DMS53 treated with DMSO at 0.1 percent for 48 hours (cell line): ENCODE results near the gene LRRC7.

ENCODE experiments used
- DNase-seq: peaks from one replicate; lab custom pipeline; 2025; ENCODE audit not compliant: unreplicated experiment; lab: John Stamatoyannopoulos, UW

LRRC7 gene

DNA sequence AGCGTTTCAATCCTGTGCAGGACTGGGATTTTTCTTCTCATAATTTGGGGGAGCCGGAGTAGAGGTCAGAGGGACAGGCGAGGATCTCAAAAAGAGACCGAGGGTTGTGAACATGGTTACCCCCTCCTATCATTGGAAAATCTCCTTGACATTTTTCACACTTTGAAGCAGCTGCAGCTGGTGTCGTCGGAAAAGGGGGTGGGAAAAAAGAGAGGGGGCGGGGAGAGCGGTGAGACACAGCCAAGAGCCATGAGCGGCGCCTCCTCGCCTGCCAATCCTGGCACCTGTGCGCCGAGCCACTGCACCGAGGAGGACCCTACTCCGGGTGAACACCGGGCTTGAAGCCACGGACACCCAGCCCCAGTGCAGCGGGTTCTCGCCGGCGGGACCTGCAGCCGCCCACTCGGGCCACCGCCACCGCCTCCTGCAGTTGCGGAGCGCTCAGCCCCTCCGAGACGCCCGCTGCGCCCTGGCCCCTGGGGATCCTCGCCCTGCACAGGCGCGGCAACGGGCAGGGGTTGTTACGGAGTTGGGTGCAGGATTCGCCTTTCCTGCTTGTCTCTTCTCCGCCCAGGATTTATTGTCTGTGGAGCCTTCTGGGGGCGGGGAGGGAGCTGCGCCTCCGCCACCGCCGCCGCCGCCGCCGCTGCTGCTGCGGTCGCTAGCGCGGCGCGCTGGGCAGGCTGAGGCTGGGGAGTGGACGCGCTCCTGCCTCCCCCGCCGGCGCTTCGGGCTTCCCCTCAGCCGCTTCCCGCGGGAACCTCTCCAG, at the start of gene LRRC7:
LRRC7 (plus strand) TSS at position 271 of the 769 bp plus-strand sequence. CDS start 718 bp downstream, outside the sequence.
- peak; percentile 90 for DNase-seq

DNA sequence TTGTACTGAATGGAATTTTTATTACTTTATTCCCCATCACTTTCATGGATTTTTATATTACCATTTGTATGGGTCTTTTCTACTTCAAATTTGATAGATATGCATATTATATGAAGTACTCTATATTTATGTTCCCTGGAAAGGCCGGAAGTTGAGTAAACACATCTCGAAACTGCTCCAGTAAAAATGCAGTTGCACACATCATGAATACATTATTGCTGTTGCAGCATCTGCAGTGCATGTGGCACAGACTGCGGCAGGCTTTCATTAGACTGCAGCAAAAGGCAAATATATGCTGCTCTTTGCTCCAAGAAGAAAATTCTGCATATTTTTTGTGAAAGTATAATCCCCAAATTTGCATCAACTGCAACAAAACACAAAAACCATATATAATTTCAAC, 48.7 kb upstream of the LRRC7 start:
- no peak for DNase-seq

DNA sequence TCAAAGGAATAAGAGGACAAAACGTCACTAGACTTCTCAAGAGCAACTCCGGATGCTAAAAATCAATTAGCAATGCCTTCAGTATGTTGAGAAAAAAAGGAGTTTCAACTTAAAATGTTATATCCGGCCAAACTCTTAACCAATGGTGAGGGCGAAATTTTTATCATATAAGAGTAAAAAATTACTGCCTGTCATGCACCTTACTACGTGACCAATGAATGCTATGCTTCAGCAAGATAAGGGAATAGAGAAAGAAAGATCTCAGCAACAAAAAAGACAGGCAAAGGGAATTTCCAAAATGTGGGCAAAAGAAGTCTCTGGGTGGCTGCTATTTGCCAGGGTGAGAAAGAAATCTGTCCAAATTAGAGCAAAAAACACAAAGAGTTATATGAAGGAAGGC, 47.4 kb upstream of the LRRC7 start:
- no peak for DNase-seq

DNA sequence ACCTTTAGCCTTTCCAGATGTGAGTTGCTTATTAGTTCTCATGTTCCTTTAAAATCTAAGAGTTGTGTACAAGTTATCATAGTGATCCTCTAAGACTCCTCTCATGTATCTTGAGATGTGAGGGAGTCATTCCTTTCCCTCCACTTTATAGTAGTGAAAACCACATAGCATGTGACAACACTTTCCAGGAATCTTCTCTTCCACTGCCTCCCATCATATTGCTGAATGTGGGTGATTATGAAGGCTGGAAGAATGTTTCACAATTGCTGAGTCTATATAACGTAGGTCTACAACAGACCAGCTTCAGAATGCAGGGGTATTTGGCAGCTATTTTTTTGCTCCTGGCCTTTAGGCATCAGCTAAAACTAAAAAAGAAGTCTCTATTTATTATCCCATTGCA, 44.7 kb upstream of the LRRC7 start:
- no peak for DNase-seq

DNA sequence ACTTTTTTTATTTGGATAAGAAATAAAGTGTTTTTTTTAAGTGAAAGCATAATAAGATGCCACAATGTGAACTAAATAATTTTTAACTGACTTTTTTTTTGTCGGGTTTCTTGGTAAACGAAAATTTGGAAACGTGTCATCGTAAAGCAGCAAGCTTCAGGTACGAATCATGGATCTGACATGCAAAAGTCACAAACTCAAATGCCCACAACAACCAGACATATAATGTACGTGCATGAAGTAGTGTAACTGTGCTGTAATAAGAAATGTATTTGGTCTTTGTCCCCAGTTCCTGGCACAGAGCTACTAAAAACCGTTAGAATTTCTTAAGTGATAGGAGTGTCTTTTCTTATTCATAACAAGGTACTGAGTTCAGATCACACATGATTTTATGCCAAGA, 44.3 kb upstream of the LRRC7 start:
- DNase-seq = no peak

DNA sequence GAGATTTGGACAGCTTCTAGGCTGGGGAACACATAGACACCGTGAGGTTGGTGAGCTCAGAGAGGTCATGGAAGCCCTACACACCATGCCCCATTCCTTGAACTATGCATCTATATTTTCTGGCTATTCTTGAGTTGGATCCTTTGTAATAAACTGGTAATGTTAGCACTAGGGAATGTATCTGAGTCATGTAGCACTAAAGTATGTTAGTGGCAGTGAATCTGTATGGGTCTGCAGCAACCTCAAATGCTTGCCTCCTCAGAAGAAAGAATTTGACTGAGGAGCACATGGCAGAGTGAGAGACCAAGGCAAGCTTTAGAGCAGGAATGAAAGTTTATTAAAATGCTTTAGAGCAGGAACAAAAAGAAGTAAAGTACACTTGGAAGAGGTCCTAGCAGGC, 43.7 kb upstream of the LRRC7 start:
- DNase-seq = no peak

DNA sequence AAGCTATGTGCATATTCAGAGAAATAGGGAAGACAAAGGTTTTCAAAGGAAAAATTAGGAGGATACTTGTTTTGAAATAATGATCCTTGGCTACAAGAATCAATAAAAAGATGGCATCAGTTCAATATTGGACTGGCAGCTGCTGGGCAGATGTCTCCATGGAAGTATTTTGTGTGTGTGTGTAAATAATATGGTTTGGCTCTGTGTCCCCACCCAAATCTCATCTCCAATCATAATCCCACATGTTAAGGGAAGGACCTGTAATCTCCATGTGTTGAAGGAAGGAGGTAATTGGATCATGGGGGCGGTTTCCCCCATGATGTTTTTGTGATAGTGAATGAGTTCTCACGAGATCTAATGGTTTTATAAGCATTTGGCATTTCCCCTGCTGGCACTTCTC, 40.4 kb upstream of the LRRC7 start:
- DNase-seq = no peak

DNA sequence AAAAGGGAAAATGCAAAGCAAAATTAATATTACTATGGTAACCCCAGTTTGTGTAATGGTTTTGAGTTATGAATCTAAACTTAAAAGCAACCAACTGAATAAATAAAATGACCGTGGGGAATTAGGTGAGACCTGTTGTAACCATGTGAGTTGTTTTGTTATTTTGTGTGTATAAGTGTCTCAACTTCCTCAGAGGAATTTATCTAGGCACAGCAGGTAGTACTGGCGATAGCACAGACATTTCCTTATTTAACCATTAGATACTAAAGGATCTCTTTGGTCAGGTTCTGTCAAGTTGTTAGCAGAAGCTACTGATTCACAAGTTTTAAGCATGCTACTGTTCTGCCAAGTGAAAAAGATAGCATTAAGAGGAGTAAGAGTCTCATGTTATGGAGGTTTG, 39.3 kb upstream of the LRRC7 start:
- no peak for DNase-seq

DNA sequence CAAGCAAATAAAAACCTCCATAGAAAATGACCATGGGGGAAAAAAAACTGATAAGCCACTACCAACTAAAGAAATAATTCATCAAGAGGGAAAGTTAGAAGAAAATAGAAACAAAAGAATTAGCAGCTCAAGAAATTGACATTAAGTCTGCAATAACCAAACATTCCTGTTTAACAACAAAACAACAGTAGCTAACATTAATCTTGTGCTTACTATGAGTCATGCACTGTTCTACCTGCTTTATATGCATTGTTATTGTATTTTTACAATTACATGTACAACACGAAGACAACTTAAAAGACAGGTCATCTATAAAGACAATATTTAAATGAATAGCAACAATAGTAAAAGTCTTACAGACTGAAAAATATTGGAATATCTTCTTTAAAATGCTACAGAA, 34.4 kb upstream of the LRRC7 start:
- DNase-seq = no peak

DNA sequence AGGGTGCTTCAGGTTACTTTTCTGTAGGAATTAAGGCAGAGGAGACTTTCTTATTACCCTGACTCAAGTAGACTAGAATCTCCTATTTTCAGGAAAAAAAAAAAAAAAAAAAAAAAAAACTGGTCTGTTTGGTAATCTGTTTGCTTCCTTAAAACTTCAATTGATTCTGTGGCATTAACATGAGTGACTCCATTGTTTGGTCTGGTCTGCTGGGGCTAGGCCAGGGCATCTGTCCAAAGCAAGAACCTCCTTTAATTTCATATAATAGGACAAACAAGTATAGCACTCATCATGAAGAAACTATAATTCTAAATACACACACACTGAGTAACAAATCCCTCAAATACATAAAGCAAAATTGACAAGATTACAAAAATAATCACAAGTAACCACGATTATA, 32.9 kb upstream of the LRRC7 start:
- DNase-seq = no peak

DNA sequence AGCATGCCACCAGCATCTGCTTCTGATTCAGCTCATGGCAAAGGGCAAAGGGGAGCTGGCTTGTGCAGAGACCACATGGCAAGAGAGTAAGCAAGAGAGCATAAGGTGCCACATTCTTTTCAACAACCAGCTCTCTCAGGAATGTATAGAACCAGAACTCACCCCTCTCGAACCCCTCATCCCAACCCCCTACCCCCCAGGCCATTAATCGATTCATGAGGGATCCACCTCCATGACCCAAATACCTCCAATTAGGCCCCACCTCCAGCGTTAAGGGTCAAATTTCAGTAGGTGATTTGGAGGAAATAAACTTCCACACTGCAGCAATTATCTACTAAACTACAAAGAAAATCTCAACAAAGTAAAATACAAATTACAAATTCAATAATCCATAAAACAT, 32.2 kb upstream of the LRRC7 start:
- DNase-seq = no peak

DNA sequence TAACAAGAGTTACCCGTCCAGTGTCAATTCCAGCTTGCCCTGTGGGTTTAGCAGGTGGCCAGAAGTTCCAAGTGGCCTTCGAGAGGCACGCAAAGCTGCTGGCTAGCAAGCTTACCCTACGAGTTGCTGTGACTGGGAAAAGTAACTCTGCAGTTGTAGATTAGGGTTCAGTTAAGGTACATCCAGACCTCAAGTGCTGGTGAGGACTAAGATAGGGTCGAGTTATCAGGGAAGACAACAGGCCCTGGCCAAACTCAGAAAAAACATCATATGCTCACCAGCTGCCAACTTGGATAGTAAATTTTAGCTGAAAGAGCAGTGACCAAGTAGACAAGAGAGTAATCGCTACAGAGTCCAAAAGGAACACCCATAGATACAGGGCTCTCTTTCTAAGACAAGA, 27.7 kb upstream of the LRRC7 start:
- no peak for DNase-seq

DNA sequence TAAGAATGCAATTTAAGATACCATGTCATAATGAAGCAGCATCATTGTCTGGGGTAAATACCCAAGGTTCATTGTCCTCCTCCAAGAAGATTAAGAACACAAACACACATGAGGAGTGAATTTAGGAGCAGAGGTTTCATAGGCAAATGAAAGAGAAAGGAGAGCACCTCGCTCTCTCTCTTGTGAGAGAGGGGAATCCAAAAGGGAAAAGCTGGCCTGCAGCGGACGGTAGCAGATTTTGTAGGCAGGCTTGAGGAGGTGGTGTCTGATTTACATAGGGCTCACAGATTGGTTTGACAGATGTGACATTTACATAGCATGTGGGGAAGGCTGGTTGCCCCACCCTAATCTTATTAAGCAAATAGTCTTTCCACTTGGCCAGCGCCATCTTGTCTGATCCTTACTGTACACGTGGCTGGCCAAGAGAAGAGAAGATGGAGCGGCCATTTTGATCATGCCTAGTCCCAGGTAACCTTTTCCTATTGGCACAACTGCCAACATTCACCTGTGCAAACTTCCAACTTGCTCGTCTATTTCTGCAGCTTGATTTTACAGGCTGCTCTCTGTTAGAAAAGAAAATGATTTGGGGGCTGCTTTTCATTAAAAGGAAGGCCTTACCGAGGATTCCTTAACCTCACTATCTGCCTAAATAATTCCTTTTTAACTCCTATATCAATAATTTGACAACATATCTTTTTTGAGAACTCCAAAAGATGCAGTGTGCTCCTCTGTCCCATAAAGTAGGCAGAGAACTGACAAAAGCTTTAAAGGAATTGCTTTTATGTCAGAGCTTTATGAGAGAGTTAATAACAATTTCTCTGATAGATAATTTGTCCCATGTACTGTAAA, 16.0 kb upstream of the LRRC7 start:
- no peak for DNase-seq

DNA sequence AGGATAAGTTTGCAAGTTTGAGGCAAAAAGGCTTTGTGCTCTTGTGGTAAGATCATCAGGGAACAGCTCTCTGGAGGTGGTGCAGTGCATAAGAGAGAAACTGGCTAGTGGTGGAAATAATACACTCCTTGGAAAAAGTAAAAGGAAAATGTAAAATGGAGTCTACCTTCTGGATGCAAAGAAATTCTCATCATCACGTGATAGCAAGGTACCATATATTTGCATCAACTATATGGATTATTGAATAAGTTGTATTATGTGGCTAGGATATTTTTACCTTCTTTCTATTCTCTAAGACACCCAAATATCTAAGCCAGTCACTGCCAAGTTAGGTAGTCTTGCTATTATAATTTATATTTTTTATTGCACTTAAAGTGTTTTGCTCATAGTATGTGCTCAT, 14.0 kb upstream of the LRRC7 start:
- no peak for DNase-seq

DNA sequence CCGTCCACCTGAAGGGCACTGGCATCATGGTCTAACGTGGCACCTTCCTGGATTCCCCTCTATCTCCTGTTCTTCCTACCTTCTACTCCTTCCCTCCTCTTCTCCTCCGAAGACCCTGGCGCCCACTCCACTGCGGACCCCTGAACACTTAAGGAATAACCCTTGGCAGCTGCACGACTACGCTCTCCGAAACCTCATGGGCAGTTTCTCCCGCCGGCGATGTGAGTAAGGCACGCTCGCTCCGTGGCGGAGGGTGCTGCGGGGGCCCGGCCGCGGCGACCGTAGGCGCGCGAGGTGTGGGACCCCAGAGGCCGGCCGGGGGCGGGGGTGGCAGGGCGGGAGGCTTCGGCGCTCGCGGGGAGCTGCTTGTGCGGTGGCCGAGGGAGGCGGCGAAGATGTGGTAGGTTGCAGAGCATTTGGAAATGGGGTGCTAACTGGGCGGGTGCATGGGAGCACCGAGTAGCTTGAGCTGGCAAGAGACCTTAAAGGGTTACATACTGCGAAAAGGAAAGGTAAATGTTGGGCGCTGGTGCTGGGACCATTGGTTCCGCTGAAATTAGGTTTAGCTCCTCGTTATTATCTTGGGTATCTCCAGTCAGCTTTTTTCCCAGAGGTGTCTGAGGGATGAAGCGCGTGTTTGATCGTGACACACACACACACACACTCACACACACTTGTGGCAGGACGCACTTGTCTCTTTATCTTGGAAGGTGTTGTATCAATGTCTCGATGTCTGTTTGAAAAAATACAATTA, 876 bp downstream of the LRRC7 start:
- peak; percentile 35 for DNase-seq

DNA sequence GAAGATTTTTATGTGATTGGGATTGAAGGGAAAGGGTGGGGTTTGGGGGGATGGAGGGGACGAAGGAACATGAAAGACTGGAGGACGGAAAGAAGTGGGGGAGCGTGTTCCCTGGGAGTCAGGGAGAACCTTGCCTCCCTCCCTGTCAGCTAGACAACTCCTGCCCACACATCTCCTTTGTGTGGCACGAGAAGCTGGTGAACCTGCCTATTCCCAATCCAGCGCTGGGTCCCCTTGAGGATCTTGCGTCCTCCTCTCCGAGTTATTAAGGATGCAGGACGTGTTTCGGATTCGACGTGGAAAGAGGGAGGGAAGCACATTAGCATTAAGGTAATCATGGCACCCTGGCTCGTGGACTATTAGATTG, 1.4 kb downstream of the LRRC7 start:
- DNase-seq = peak; percentile 77

DNA sequence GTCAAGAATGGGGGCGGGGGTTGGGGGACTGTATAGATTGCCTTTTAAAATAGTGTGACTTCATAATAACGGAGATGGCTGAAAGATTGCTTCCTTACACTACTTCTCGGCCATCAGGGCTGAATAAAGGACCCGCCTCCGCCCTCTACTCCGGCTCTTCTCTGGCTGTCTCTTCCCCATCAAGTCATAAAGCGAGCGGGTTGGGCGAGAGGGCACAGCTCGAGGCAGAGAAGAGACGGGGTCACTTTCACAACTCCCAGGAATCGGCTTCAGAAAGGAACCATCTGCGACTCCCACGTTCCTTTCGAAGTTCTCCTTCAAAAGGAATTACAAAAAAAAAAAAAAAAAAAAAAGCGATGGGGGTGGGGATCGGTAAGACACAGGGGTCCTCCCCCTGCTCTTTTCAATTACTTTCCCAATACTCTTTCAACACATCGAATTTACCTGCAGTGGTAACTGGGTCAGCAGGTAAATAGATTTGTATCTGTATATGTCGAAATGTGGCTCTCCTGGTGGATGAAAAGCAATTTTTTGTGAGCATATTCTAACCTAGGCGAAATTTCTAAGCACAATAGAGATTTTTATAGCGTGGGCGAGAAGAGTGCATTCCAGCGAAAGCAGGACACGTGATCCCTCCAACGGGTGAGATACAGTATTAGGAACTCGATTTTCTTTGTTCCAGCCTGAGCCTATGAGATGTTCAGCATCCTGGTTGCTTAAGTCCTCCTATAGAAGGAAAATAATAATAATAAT, 2.0 kb downstream of the LRRC7 start:
- DNase-seq = peak; percentile 77

DNA sequence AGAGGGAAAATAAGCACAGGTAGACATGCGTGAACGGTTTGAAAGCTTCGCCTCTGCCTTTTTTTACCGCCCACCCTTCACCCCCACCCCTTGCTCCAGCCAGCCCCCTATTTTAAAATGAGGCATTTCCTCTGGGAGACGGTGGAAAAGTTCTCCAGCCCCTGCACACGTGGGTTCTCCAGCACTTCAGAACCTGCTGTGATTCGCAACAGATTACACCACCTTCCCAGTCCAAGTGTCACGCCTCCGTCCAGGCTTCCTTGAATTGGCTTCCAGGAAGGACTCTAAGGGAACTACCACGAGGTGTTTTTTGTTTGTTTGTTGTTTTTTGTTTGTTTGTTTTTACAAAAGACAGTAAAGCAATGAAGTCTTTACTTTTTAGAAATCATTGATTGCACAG, 2.6 kb downstream of the LRRC7 start:
- peak; percentile 45 for DNase-seq

DNA sequence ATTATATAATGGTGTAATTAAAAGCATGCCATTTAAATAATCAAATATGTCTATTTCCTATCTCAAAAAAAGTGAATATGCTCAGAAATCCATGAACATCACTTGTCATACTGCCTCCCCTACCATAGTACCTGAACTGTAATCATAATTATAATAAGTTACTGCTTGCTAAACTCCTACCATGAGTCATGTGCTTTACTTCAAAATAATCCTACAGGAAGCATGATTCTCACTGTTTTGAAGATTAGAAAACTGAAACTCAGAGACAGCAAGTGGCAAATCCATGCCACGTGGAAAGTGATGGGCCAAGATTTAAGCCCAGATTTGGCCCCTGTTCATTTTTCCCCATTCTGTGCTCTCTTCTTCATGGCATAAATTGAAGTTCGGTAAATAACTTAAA, 5.2 kb downstream of the LRRC7 start:
- DNase-seq = no peak

DNA sequence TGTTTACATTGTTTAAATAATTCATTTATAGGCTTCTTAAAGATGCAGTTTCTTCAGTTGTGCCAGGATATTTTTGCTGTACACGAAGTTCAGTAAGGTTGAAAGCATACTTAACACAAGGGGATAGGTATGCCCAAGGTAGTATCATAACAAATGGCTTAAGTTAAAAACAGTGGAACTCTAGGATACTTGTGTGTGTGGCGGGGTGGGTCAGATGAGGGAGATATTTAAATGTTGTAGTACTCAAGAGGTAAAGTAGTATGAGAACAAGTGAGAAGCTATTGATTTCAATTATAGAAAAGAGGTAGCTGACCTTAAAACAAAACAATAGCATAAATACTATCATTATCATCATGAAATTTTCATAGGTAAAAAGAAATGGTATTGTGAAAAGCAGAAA, 6.2 kb downstream of the LRRC7 start:
- DNase-seq = no peak

DNA sequence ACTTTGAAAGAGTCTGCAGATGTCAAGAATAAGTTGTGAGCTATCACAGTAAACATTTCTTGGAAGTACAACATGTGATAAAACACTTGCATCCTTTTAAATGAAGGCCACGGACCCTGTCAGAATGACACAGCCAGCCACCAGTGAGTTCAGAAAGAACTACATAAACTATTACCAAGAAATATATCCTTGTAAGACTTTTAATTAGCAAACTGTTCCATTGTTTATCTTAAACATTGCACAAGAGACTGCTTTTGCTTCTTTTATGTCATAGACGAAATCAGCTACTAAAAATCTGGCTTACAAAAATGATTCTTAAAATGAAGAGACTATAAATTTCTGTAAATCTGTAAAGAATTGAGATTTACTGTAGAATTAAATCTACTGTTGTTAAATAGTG, 17.9 kb downstream of the LRRC7 start:
- DNase-seq = no peak
